ENCODE data around the gene MT1B. TPM values are rescaled to one million over a fixed set of nuclear protein-coding genes. Genes with fewer than 3 reads are reported as not detected.

Gene MT1B
- total RNA-seq, 2 donors from 2014 or later = not detected

DNA sequence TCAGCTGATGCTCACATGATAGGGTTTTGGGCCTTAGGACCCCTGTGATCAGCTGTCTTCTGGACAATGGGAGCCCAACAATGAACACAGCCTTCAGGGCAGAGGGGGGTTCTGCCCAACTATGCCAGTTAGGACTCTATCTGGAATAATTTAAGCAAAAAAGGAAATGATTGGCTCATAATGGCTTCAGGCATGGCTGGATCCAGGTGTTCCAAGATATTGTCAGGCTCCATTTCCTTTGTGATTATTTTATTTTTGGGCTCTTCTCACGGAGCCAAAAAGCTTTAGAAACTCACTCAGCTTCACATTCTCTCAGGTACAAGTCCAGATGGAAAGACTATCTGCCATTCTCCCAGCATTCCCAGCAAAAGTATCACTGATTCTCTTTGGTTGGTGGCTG lies 46.2 kb upstream of the MT1B start:
- H3K27me3 ChIP-seq (ENCODE audit: control insufficient read depth, insufficient read depth, low read length, poor library complexity, severe bottlenecking) = peaks cover 39% of the 10 kb centered on the region
- WGBS, 2 experiments (ENCODE audit: insufficient coverage in 1 of 2, insufficient read length in 1 of 2) = 71 to 88% methylated on average over 1 of the region's 1 CpG

DNA sequence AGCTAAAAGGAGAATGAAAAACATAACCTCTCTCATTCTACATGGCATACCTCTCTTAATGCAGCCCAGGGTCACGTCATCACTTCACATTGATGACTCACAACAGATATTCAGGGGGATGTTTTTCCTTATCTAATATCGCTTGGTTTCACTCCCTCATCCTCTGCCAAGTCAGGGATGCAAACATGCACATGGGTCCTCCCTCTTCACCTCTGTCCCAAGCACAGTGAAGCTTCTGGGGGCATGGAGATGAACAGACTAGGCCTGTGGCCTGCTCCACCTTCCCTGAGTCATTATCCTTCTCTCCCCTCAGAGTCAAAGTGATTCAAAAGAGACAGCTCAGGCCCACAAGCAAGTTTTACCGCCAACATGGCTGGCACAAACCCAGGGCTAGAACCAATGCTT lies 45.6 kb upstream of the MT1B start:
- no peaks in the 10 kb centered on the region for H3K36me3 ChIP-seq (ENCODE audit: control insufficient read depth, insufficient read depth, low read length)
- peaks cover 18% of the 10 kb centered on the region for H3K4me1 Mint-ChIP-seq
- H3K27ac Mint-ChIP-seq = no peak overlapping the region
- H3K4me3 ChIP-seq (ENCODE audit: low read length) = no peak overlapping the region
- no peak overlapping the region for H3K9ac ChIP-seq (ENCODE audit: extremely low read depth, low read length, poor library complexity, severe bottlenecking)
- no peaks in the 10 kb centered on the region for H3K36me3 Mint-ChIP-seq (ENCODE audit: low read depth)
- no peak overlapping the region for H3K4me3 Mint-ChIP-seq
- no peaks in the 10 kb centered on the region for H3K9me3 ChIP-seq (ENCODE audit: control insufficient read depth, low read length)
- H3K27ac ChIP-seq (ENCODE audit: low read depth, low read length) = no peak overlapping the region
- no peaks in the 10 kb centered on the region for H3K9me3 Mint-ChIP-seq
- H3K27me3 ChIP-seq (ENCODE audit: control insufficient read depth, insufficient read depth, low read length, poor library complexity, severe bottlenecking) = peaks cover 45% of the 10 kb centered on the region
- 89 to 95% methylated on average over 3 of the region's 3 CpGs for WGBS, 2 experiments (ENCODE audit: insufficient coverage in 1 of 2, insufficient read length in 1 of 2)
- no peaks in the 10 kb centered on the region for H3K4me1 ChIP-seq (ENCODE audit: control insufficient read depth, insufficient read depth, low read length)
- TF ChIP-seq, protein P1, sequence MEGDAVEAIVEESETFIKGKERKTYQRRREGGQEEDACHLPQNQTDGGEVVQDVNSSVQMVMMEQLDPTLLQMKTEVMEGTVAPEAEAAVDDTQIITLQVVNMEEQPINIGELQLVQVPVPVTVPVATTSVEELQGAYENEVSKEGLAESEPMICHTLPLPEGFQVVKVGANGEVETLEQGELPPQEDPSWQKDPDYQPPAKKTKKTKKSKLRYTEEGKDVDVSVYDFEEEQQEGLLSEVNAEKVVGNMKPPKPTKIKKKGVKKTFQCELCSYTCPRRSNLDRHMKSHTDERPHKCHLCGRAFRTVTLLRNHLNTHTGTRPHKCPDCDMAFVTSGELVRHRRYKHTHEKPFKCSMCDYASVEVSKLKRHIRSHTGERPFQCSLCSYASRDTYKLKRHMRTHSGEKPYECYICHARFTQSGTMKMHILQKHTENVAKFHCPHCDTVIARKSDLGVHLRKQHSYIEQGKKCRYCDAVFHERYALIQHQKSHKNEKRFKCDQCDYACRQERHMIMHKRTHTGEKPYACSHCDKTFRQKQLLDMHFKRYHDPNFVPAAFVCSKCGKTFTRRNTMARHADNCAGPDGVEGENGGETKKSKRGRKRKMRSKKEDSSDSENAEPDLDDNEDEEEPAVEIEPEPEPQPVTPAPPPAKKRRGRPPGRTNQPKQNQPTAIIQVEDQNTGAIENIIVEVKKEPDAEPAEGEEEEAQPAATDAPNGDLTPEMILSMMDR (conservative IDR thresholded peaks at IDR 0.05) = no peak
- peaks cover 64% of the 10 kb centered on the region for H3K27me3 Mint-ChIP-seq (ENCODE audit: insufficient read depth)
- no peak for DNase-seq

More for the DNA sequence above, 46.2 kb upstream of the MT1B start:
- DNase-seq = no peak
- Mint-ChIP-seq H3K36me3 (ENCODE audit: low read depth) (no peaks in the 10 kb centered on the region), H3K27me3 (ENCODE audit: insufficient read depth) (peaks cover 62% of the 10 kb centered on the region), H3K4me1 (peaks cover 18% of the 10 kb centered on the region), H3K9me3 (no peaks in the 10 kb centered on the region), H3K27ac (no peak overlapping the region), H3K4me3 (no peak overlapping the region)
- Histone ChIP-seq H3K9me3 (ENCODE audit: control insufficient read depth, low read length) (no peaks in the 10 kb centered on the region), H3K4me1 (ENCODE audit: control insufficient read depth, insufficient read depth, low read length) (no peaks in the 10 kb centered on the region), H3K9ac (ENCODE audit: extremely low read depth, low read length, poor library complexity, severe bottlenecking) (no peak overlapping the region), H3K27ac (ENCODE audit: low read depth, low read length) (no peak overlapping the region), H3K36me3 (ENCODE audit: control insufficient read depth, insufficient read depth, low read length) (no peaks in the 10 kb centered on the region), H3K4me3 (ENCODE audit: low read length) (no peak overlapping the region)
- TF ChIP-seq, protein P1 (conservative IDR thresholded peaks at IDR 0.05) = no peak

DNA sequence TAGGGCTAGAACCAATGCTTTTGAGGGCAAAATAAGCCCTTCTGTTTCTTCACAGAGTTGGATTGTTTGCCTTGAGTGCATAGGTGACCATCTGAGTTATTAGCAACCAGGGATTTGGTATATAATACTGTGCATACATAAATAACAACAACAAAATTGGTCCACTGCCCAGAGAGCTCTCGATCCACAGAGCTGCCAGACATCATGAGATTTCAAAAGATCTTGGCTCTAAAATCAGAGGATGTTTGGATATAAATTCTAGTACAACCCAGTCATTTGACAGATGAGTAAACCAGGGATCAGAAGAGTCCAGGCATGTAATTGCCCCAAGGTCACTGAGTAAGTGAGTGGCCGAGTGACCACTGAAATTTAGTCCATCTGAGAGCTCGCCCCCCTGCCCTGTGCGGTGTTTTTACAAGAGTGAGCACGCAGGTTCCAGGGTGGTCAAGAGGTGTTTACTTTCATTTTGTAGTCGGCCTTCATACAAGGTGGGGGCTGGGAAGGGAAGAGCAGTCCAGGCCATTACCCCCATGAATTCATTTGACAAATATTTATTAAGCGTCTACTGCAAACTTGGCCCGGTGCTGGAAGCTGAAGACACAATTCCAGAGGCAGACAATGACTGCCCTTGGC lies 45.1 kb upstream of the MT1B start:
- WGBS, 2 experiments (ENCODE audit: insufficient coverage in 1 of 2, insufficient read length in 1 of 2) = 89 to 100% methylated on average over 4 to 8 of the region's 8 CpGs
- Mint-ChIP-seq H3K4me3 (no peak overlapping the region), H3K27ac (no peak overlapping the region), H3K27me3 (ENCODE audit: insufficient read depth) (peaks cover 64% of the 10 kb centered on the region), H3K4me1 (peaks cover 18% of the 10 kb centered on the region), H3K9me3 (no peaks in the 10 kb centered on the region), H3K36me3 (ENCODE audit: low read depth) (no peaks in the 10 kb centered on the region)
- H3K36me3 ChIP-seq (ENCODE audit: control insufficient read depth, insufficient read depth, low read length) = no peaks in the 10 kb centered on the region
- H3K4me3 ChIP-seq (ENCODE audit: low read length) = no peak overlapping the region
- no peak overlapping the region for H3K27ac ChIP-seq (ENCODE audit: low read depth, low read length)
- H3K27me3 ChIP-seq (ENCODE audit: control insufficient read depth, insufficient read depth, low read length, poor library complexity, severe bottlenecking) = peaks cover 50% of the 10 kb centered on the region
- no peak for DNase-seq
- H3K9ac ChIP-seq (ENCODE audit: extremely low read depth, low read length, poor library complexity, severe bottlenecking) = no peak overlapping the region
- H3K9me3 ChIP-seq (ENCODE audit: control insufficient read depth, low read length) = no peaks in the 10 kb centered on the region
- no peaks in the 10 kb centered on the region for H3K4me1 ChIP-seq (ENCODE audit: control insufficient read depth, insufficient read depth, low read length)
- TF ChIP-seq, protein P1 (conservative IDR thresholded peaks at IDR 0.05) = no peak

Measured in endodermal cell (in vitro differentiated cells).